HepG2 (cell line): ENCODE results near the gene ILDR2. TPM values are rescaled to one million over a fixed set of nuclear protein-coding genes. Genes with fewer than 3 reads are reported as not detected.

Experiments used
- ATAC-seq: fragments of 200-7000 bp; cut with Tn5 transposase; 3 replicates; pipeline ENCODE4 v1.9.1; 2020; ENCODE audit warnings: mild to moderate bottlenecking, moderate library complexity
- BruUV-seq: library from RNA; stranded (reverse); fragments of 400-500 nt; replicated peaks from 2 replicates; lab custom pipeline; 2021; lab: Mats Ljungman, UMichigan
- CTCF ChIA-PET: fragments of 300-600 bp; formaldehyde crosslinking; extraction: SDS; loops from one replicate; lab custom pipeline; 2021; ENCODE audit warnings: low total read pairs, inconsistent platforms, low intra/inter-chr PET ratio; lab: Yijun Ruan, JAX
- POLR2A ChIA-PET: fragments of 350-600 bp; sonication (Branson Sonifier 250); formaldehyde crosslinking; loops from one replicate; lab custom pipeline; 2020; ENCODE audit warnings: antibody characterized with exemption, inconsistent platforms; lab: Yijun Ruan, JAX
- DNase-seq: peaks from one replicate; pipeline ENCODE4 v3.0.0-alpha.2; 2015; ENCODE audit warnings: low spot score
- FAIRE-seq: peaks from 3 replicates; lab custom pipeline; 2011; peaks lifted over from hg19 to GRCh38; lab: Jason Lieb, UNC
- H2AFZ ChIP-seq: one replicate; pipeline ENCODE4 v1.6.1; 2011; ENCODE audit warnings: low read length, inconsistent platforms
- H3K27ac ChIP-seq: fragments of 300-600 bp; 3 replicates; pipeline ENCODE4 v1.8.0; 2011; ENCODE audit warnings: mixed run types, mild to moderate bottlenecking, mixed read lengths, low read length, inconsistent platforms; ENCODE audit not compliant: insufficient read depth; ENCODE audit errors: extremely low read length
- H3K27me3 ChIP-seq, 2 experiments: fragments of 200-600 bp in 1 of 2; 2 replicates in 1 of 2; 3 replicates in 1 of 2; pipeline versions ENCODE4 v1.6.0 to v1.8.0; 2011; ENCODE audit warnings: low read length in 2 of 2, mild to moderate bottlenecking in 2 of 2, moderate library complexity in 2 of 2, inconsistent platforms in 1 of 2; ENCODE audit not compliant: insufficient read depth in 2 of 2, control insufficient read depth in 1 of 2
- H3K36me3 ChIP-seq, 2 experiments: fragments of 200-600 bp in 1 of 2; replicated peaks in 1 of 2; 2 replicates in 1 of 2; 3 replicates in 1 of 2; pipeline versions ENCODE4 v1.5.1 to v1.8.0; 2011; ENCODE audit warnings: low read length in 2 of 2, inconsistent platforms in 1 of 2; ENCODE audit not compliant: insufficient read depth in 2 of 2, control insufficient read depth in 1 of 2
- H3K4me1 ChIP-seq: 2 replicates; pipeline ENCODE4 v1.5.1; 2012; ENCODE audit warnings: low read length, inconsistent platforms; ENCODE audit not compliant: insufficient read depth
- H3K4me2 ChIP-seq: 2 replicates; pipeline ENCODE4 v1.6.0; 2011; ENCODE audit warnings: low read depth, low read length, inconsistent platforms
- H3K4me3 ChIP-seq, 3 experiments: fragments of 200-600 bp in 1 of 3; sonication (generic), shearing (Covaris generic) in 1 of 3; replicated peaks in 1 of 3; 2 replicates each; pipeline ENCODE4 v1.5.1; 2011 to 2016; ENCODE audit warnings: low read length in 3 of 3, inconsistent platforms in 2 of 3, low read depth in 2 of 3, mild to moderate bottlenecking in 2 of 3, control low read depth in 1 of 3, mixed read lengths in 1 of 3; ENCODE audit not compliant: insufficient read depth in 1 of 3
- H3K79me2 ChIP-seq: one replicate; pipeline ENCODE4 v1.6.1; 2011; ENCODE audit warnings: low read length, inconsistent platforms; ENCODE audit not compliant: insufficient read depth
- H3K9ac ChIP-seq: 2 replicates; pipeline ENCODE4 v1.6.0; 2011; ENCODE audit warnings: mild to moderate bottlenecking, low read depth, low read length, inconsistent platforms; ENCODE audit not compliant: insufficient read depth
- H3K9me3 ChIP-seq: 2 replicates; pipeline ENCODE4 v1.5.1; 2012; ENCODE audit warnings: mild to moderate bottlenecking, low read length
- H4K20me1 ChIP-seq: 2 replicates; pipeline ENCODE4 v1.6.0; 2011; ENCODE audit warnings: inconsistent platforms, mild to moderate bottlenecking, low read length, moderate library complexity; ENCODE audit not compliant: insufficient read depth
- KLF16 ChIP-seq, 2 experiments: sonication (generic) in 1 of 2; formaldehyde crosslinking in 1 of 2; IDR thresholded peaks; 2 replicates each; pipeline versions ENCODE4 v1.6.1 to v1.8.0; 2016 to 2023; ENCODE audit warnings: missing genetic modification reagents in 2 of 2, missing compliant biosample characterization in 1 of 2
- RCOR2 ChIP-seq: IDR thresholded peaks from 2 replicates; pipeline ENCODE4 v1.6.1; 2016; ENCODE audit warnings: missing biosample characterization, missing genetic modification reagents
- ZBTB39 ChIP-seq: sonication (generic); formaldehyde crosslinking; IDR thresholded peaks from 2 replicates; pipeline ENCODE4 v1.5.0; 2020; ENCODE audit warnings: missing genetic modification reagents
- ZNF335 ChIP-seq: sonication (generic); formaldehyde crosslinking; IDR thresholded peaks from 2 replicates; pipeline ENCODE4 v1.4.0; 2020; ENCODE audit warnings: missing genetic modification reagents
- ZNF446 ChIP-seq: sonication (generic); formaldehyde crosslinking; IDR thresholded peaks from 2 replicates; pipeline ENCODE4 v1.5.0; 2020; ENCODE audit warnings: mild to moderate bottlenecking, missing genetic modification reagents
- WGBS: methylation state at CpG from one replicate; pipeline ENCODE4 v1.1.6; 2017; ENCODE audit warnings: low lambda C conversion rate; 5-methylcytosine and 5-hydroxymethylcytosine counted together
- in situ Hi-C: cut with HindIII; loops from 2 replicates; pipeline ENCODE4 v1.10.0; 2017; ENCODE audit warnings: low pct_unique_long_range_greater_than_20kb; ENCODE audit not compliant: extremely low pct_ligation_motif_present
- intact Hi-C: fragments of 100-400 bp; cut with micrococcal nuclease; formaldehyde crosslinking; loops from one replicate; pipeline ENCODE4 v1.10.0; 2022; ENCODE audit not compliant: unreplicated experiment
- polyA plus RNA-seq, 8 experiments: library from polyadenylated mRNA; depleted of rRNA in 3 of 8; stranded (reverse) in 7 of 8; unstranded in 1 of 8; fragments of >200 nt; fragmentation: Illumina TruSeq in 4 of 8; extraction: Trizol in 4 of 8; gene quantifications; 2 replicates each; pipeline versions ENCODE4 v1.2.1 to v1.2.3, GENCODE V29; 2011 to 2016; ENCODE audit warnings: low read depth in 4 of 8, missing spikeins in 1 of 8, mixed read lengths in 1 of 8; ENCODE audit not compliant: insufficient read depth in 1 of 8
- total RNA-seq, 5 experiments: library from RNA; depleted of rRNA; stranded (reverse); fragments of >200 nt; fragmentation: Illumina TruSeq; extraction: Trizol; gene quantifications; 2 replicates each; pipeline ENCODE4 v1.2.3, GENCODE V29; 2016; ENCODE audit warnings: low read depth in 1 of 5

ILDR2 gene
- total and polyA plus RNA-seq, 2 of the 13 experiments (the other 11 are each of a cell fraction or from before 2014, with no cell fraction given): 0.04 TPM; not detected in 1

DNA sequence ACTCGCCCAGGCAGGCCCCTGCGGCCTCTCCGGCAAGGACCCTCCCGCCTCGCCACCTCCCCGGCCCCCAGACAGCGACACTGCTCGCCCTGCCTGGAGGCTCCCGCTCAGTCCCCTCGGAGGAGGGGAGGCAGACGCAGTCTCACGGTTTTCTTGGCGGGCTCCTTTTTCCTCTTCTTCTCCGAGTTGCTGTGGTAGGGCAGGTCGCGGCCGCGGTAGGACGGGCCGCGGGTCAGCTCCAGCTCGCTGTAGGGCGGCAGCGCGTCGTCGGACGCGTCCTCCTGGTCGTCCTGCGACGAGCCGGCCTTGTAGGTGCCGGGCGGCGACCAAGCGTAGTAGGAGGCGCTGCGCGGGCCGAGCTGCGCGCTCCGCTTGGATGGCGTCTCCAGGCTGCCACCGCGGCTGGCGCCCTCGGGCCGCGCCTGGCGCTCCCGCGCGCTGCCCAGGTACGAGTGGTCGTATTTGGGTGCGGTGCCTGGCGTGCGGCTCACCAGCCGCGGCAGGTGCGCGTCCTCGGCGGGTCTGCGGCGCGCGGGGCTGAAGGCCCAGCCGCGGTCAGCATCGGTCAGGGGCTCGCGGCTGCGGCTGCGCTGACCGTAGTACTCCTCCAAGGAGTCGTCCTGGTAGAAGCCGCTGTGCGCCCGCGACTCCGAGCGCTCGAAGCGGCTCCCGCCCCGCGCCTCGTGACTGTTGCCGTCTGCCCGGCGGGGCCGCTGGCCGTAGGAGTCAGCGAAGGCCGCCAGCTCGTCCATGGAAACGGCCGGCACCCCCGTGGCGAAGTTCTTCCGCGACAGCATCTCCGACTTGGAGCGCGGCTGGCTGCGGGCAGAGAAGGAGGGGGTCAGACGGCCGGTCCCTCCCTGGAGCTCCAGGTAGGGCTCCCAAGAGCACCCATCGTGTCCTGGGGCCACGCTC is 54.5 kb downstream of the ILDR2 start:
- no peak overlapping the region for H3K9ac ChIP-seq
- 57% methylated on average over 15 of the region's 113 CpGs for whole genome bisulfite sequencing
- DNase-seq (no peak), FAIRE-seq (no peak), ATAC-seq (no peak; the same call in 2 of the 3 replicates)
- H3K4me1 ChIP-seq: peaks cover 5% of the 10 kb centered on the region; the same call in 1 of the 2 replicates
- H4K20me1 ChIP-seq: no peaks in the 10 kb centered on the region
- H3K79me2 ChIP-seq: no peaks in the 10 kb centered on the region
- H3K36me3 ChIP-seq: no peaks in the 10 kb centered on the region
- ChIA-PET CTCF (no interaction called here), POLR2A (no interaction called here)
- H3K4me2 ChIP-seq: no peak overlapping the region
- intact Hi-C loops: no loop called here
- H3K9me3 ChIP-seq: no peaks in the 10 kb centered on the region
- H3K27ac ChIP-seq: no peak overlapping the region
- in situ Hi-C loops: no loop called here
- no peak overlapping the region for H2AFZ ChIP-seq
- TF ChIP-seq RCOR2 (no peak), ZBTB39 (CRISPR knock-in tag) (no peak), ZNF446 (CRISPR knock-in tag) (no peak), ZNF335 (CRISPR knock-in tag) (no peak), KLF16 (CRISPR knock-in tag; IDR thresholded peaks at IDR 0.05) (no peak)
- H3K27me3 ChIP-seq: peaks cover 4 to 46% of the 10 kb centered on the region in 2 experiments; a peak in 3 of 5 replicates
- H3K4me3 ChIP-seq: no peak overlapping the region
- no TSS peak for BruUV-seq
